CD14-positive monocyte (primary cell): Measurements from ENCODE around the gene ARHGEF25. TPM values are rescaled to one million over a fixed set of nuclear protein-coding genes. Genes with fewer than 3 reads are reported as not detected.

Experiments used
- DNase-seq, 3 donors: peaks; one replicate each; pipeline ENCODE4 v3.0.0-alpha.2; 2011 to 2022
- H2AFZ ChIP-seq: 2 replicates; pipeline ENCODE4 v1.6.0; 2012; ENCODE audit warnings: mild to moderate bottlenecking, low read depth, low read length, inconsistent platforms; ENCODE audit not compliant: insufficient read depth, poor library complexity, severe bottlenecking
- H3K27ac ChIP-seq, 2 donors: 1 replicate in 1 of 2; 2 replicates in 1 of 2; pipeline ENCODE4 v1.5.1; 2012 to 2013; ENCODE audit warnings: low read length in 2 of 2, control low read depth in 1 of 2, inconsistent platforms in 1 of 2, low read depth in 1 of 2, mild to moderate bottlenecking in 1 of 2
- H3K27me3 ChIP-seq, 2 donors: one replicate each; pipeline versions ENCODE4 v1.6.0 to v1.6.1; 2011 to 2013; ENCODE audit warnings: low read length in 2 of 2; ENCODE audit not compliant: control insufficient read depth in 2 of 2, insufficient read depth in 2 of 2
- H3K36me3 ChIP-seq, 2 donors: replicated peaks in 1 of 2; 1 replicate in 1 of 2; 2 replicates in 1 of 2; pipeline versions ENCODE4 v1.5.1 to v1.6.1; 2012 to 2013; ENCODE audit warnings: low read length in 2 of 2, control low read depth in 1 of 2, inconsistent platforms in 1 of 2, mild to moderate bottlenecking in 1 of 2; ENCODE audit not compliant: insufficient read depth in 2 of 2, control insufficient read depth in 1 of 2
- H3K4me1 ChIP-seq, 2 donors: 1 replicate in 1 of 2; 2 replicates in 1 of 2; pipeline versions ENCODE4 v1.5.1 to v1.6.1; 2012 to 2013; ENCODE audit warnings: low read length in 2 of 2, control low read depth in 1 of 2, inconsistent platforms in 1 of 2, mild to moderate bottlenecking in 1 of 2, moderate library complexity in 1 of 2; ENCODE audit not compliant: insufficient read depth in 2 of 2, control insufficient read depth in 1 of 2
- H3K4me2 ChIP-seq: replicated peaks from 2 replicates; pipeline ENCODE3; 2012; ENCODE audit warnings: low read length, moderate library complexity, mild to moderate bottlenecking; ENCODE audit not compliant: poor library complexity, severe bottlenecking; ENCODE audit errors: extremely low read depth
- H3K4me3 ChIP-seq, 3 experiments: fragments of 200-600 bp in 1 of 3; sonication (generic) in 1 of 3; replicated peaks in 1 of 3; 1 replicate in 2 of 3; 2 replicates in 1 of 3; pipeline ENCODE4 v1.5.1; 2011 to 2013; ENCODE audit warnings: low read length in 3 of 3, mild to moderate bottlenecking in 3 of 3, control low read depth in 2 of 3, low read depth in 2 of 3, inconsistent platforms in 1 of 3, moderate library complexity in 1 of 3
- H3K79me2 ChIP-seq: 2 replicates; pipeline ENCODE4 v1.6.0; 2012; ENCODE audit warnings: mild to moderate bottlenecking, control low read depth, inconsistent platforms, low read length, moderate library complexity; ENCODE audit not compliant: insufficient read depth
- H3K9ac ChIP-seq: 2 replicates; pipeline ENCODE4 v1.6.0; 2017; ENCODE audit warnings: low read length, mild to moderate bottlenecking; ENCODE audit not compliant: insufficient read depth, poor library complexity, severe bottlenecking
- H3K9me3 ChIP-seq, 2 donors: replicated peaks in 1 of 2; 1 replicate in 1 of 2; 2 replicates in 1 of 2; pipeline versions ENCODE4 v1.5.1 to v1.6.1; 2012 to 2013; ENCODE audit warnings: low read length in 2 of 2, control low read depth in 1 of 2; ENCODE audit not compliant: control insufficient read depth in 1 of 2, insufficient read depth in 1 of 2
- H4K20me1 ChIP-seq: 2 replicates; pipeline ENCODE4 v1.6.0; 2012; ENCODE audit warnings: mild to moderate bottlenecking, low read length, control low read depth, moderate library complexity; ENCODE audit not compliant: insufficient read depth
- H3K27ac Mint-ChIP-seq, 7 donors: one replicate each; pipeline ENCODE4 v1.8.0; 2020; ENCODE audit warnings: mild to moderate bottlenecking in 7 of 7, mixed read lengths in 7 of 7, moderate library complexity in 6 of 7, inconsistent platforms in 2 of 7
- H3K27me3 Mint-ChIP-seq, 3 donors: one replicate each; pipeline ENCODE4 v1.8.0; 2021 to 2022; ENCODE audit warnings: low read depth in 3 of 3, mild to moderate bottlenecking in 3 of 3, mixed read lengths in 3 of 3, moderate library complexity in 3 of 3, inconsistent platforms in 1 of 3
- H3K36me3 Mint-ChIP-seq, 2 donors: one replicate each; pipeline ENCODE4 v1.8.0; 2020; ENCODE audit warnings: mixed read lengths in 2 of 2, inconsistent platforms in 1 of 2, mild to moderate bottlenecking in 1 of 2
- H3K4me1 Mint-ChIP-seq: one replicate; pipeline ENCODE4 v1.8.0; 2020; ENCODE audit warnings: mild to moderate bottlenecking, mixed read lengths
- H3K4me3 Mint-ChIP-seq, 2 donors: one replicate each; pipeline ENCODE4 v1.8.0; 2020; ENCODE audit warnings: mild to moderate bottlenecking in 2 of 2, mixed read lengths in 2 of 2, moderate library complexity in 1 of 2
- H3K9me3 Mint-ChIP-seq, 7 donors: one replicate each; pipeline ENCODE4 v1.8.0; 2020 to 2022; ENCODE audit warnings: mixed read lengths in 7 of 7, mild to moderate bottlenecking in 6 of 7, moderate library complexity in 6 of 7, inconsistent platforms in 2 of 7
- CTCF ChIP-seq: fragments of 200-600 bp; IDR thresholded peaks from one replicate; pipeline ENCODE4 v1.8.0; 2022; ENCODE audit warnings: antibody characterized with exemption, mild to moderate bottlenecking
- WGBS: methylation state at CpG from one replicate; pipeline ENCODE4 v1.1.5; 2013; ENCODE audit warnings: missing lambda C conversion rate; ENCODE audit not compliant: insufficient coverage; 5-methylcytosine and 5-hydroxymethylcytosine counted together
- intact Hi-C, 2 donors: fragments of 100-400 bp; cut with micrococcal nuclease; formaldehyde crosslinking; loops; one replicate each; pipeline versions ENCODE4 v1.15.0 to v1.15.1; 2023
- polyA plus RNA-seq, 3 donors: library from polyadenylated mRNA; depleted of rRNA in 1 of 3; unstranded in 2 of 3; stranded (reverse) in 1 of 3; fragments of 300-500 nt in 2 of 3; fragments of >200 nt in 1 of 3; fragmentation: Illumina TruSeq in 2 of 3; gene quantifications; 1 replicate in 2 of 3; 2 replicates in 1 of 3; pipeline ENCODE4 v1.2.3, GENCODE V29; 2012 to 2021

ARHGEF25 gene
- polyA plus RNA-seq, 3 donors = not detected

- H3K9me3 Mint-ChIP-seq = peaks cover 0 to 12% (median 2%) of the 10 kb centered on the region in 7 donors
- Histone ChIP-seq H3K27ac (no peak overlapping the region), H3K36me3 (peaks cover 43 to 50% of the 10 kb centered on the region in 2 donors), H4K20me1 (no peaks in the 10 kb centered on the region), H3K9ac (no peak overlapping the region), H3K27me3 (peaks cover 10 to 29% of the 10 kb centered on the region in 2 donors), H3K4me2 (no peak overlapping the region), H3K79me2 (no peaks in the 10 kb centered on the region), H3K9me3 (no peaks in the 10 kb centered on the region), H2AFZ (no peak overlapping the region), H3K4me3 (no peak overlapping the region), H3K4me1 (peaks cover 9 to 13% of the 10 kb centered on the region in 2 donors)
- no peak for DNase-seq
- TF ChIP-seq CTCF = no peak
- peaks cover 27 to 36% (median 32%) of the 10 kb centered on the region in 3 donors for H3K27me3 Mint-ChIP-seq
- H3K36me3 Mint-ChIP-seq = peaks cover 51 to 55% of the 10 kb centered on the region in 2 donors
- H3K27ac Mint-ChIP-seq = no peak overlapping the region
- intact Hi-C loops = no loop called here
- peaks cover 18% of the 10 kb centered on the region for H3K4me1 Mint-ChIP-seq
- H3K4me3 Mint-ChIP-seq = no peak overlapping the region
These were observed 8.7 kb upstream of the ARHGEF25 start for GRCh38 chr12:57602544-57602943.

GRCh38 chr12:57603324-57603723, 7.9 kb upstream of the ARHGEF25 start:
- peaks cover 9 to 13% of the 10 kb centered on the region in 2 donors for H3K4me1 ChIP-seq
- H3K4me3 ChIP-seq = no peak overlapping the region
- no peak for TF ChIP-seq CTCF
- Mint-ChIP-seq H3K9me3 (peaks cover 0 to 12% (median 2%) of the 10 kb centered on the region in 7 donors), H3K36me3 (peaks cover 46 to 48% of the 10 kb centered on the region in 2 donors), H3K4me1 (peaks cover 18% of the 10 kb centered on the region), H3K4me3 (peak overlapping the region in 1 of 2 donors; percentile 2), H3K27me3 (peaks cover 32 to 37% (median 32%) of the 10 kb centered on the region in 3 donors), H3K27ac (no peak overlapping the region)
- no peaks in the 10 kb centered on the region for H3K79me2 ChIP-seq
- WGBS = 100% methylated on average over 1 of the region's 2 CpGs
- H3K27me3 ChIP-seq = peaks cover 10 to 32% of the 10 kb centered on the region in 2 donors
- intact Hi-C loops = no loop called here
- no peak overlapping the region for H3K4me2 ChIP-seq
- H4K20me1 ChIP-seq = no peaks in the 10 kb centered on the region
- no peaks in the 10 kb centered on the region for H3K9me3 ChIP-seq
- no peak overlapping the region for H3K9ac ChIP-seq
- DNase-seq = no peak
- H2AFZ ChIP-seq = no peak overlapping the region
- H3K27ac ChIP-seq = no peak overlapping the region
- peaks cover 37 to 42% of the 10 kb centered on the region in 2 donors for H3K36me3 ChIP-seq
